GM12801 (cell line): ENCODE data around the gene AOPEP.

ENCODE experiments used
- CTCF ChIP-seq: IDR thresholded peaks from one replicate; pipeline ENCODE4 v1.5.1; 2011; ENCODE audit warnings: control low read depth; ENCODE audit not compliant: insufficient read length; ENCODE audit errors: extremely low read depth

Gene AOPEP

GRCh38 chr9:94919376-94920098, 193.0 kb downstream of the AOPEP start:
- TF ChIP-seq CTCF, result no peak

DNA sequence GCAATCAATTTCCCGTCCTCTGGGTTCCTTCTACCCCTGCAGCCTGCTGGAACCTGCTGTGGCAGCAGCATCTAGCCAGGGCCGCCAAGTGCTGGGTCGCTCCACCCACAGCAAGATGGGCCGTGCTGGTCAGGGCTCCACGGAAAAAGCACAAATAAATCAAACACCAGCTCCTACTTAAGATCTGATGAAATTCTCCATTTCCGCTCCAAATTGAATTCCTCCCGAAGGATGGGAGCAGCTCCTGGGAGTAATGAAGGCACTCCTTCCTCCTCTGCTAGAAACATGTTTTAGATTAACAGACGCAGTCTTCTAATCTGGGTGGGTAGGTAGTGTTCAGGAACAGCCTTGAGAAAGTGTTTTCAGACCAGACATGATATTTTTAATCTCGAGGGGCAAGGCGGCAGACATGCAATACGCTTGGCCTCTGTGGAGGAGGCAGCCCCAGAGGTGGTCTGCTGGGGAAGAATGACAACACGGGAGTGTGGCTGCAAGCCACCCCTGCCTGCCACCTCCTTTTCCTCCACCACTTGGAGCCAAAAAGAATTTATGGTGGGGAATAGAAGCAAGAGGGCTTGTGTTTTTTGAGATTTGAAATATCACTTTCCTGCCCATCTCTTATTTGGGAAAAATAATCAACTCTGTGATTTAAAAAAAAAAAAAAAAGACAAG, 194.1 kb downstream of the AOPEP start:
- TF ChIP-seq CTCF, result no peak

GRCh38 chr9:94921092-94921471, 194.6 kb downstream of the AOPEP start:
- no peak for TF ChIP-seq CTCF

DNA sequence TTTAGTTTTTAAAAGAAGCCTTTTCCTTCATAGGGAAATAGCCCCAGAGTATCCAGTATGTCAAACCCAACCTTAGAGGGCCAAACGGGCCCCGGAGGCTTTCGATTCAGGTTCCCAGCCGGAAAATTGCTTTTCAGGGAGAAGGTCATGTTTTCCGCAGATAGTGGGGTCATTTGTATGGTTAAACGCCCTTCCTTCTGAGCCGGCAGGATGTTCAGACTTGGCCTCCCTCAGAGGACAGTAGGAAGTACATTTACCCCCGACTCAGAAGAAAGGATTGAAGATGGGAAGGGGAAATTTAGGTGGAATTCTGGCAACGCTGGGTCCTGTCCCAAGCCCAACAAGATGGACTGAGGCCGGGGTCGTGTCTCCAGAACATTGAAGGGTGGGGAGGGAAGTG, 195.2 kb downstream of the AOPEP start:
- no peak for TF ChIP-seq CTCF

- no peak for TF ChIP-seq CTCF
Observed at GRCh38 chr9:94922098-94922607, 195.7 kb downstream of the AOPEP start.

DNA sequence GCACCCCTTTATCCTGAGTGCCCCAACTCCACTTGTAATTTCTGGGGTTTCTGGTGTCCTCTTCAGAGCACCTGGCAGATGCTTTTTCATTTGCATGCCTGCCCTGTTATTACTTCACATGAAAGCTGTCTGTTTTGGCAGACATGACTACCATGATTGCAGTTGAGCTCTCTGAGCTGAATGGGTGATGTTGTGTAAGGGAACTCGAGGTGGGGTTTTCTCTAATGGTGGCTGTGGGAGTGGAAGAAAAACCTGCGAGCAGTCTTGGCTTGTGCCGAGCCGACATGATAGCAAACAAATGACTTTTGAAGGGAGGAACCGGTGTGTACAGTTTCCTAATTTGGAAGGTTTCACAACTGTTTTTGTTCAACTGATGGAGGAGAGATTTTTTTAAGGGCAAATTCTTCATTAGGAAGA, 196.2 kb downstream of the AOPEP start:
- TF ChIP-seq CTCF, result no peak

DNA sequence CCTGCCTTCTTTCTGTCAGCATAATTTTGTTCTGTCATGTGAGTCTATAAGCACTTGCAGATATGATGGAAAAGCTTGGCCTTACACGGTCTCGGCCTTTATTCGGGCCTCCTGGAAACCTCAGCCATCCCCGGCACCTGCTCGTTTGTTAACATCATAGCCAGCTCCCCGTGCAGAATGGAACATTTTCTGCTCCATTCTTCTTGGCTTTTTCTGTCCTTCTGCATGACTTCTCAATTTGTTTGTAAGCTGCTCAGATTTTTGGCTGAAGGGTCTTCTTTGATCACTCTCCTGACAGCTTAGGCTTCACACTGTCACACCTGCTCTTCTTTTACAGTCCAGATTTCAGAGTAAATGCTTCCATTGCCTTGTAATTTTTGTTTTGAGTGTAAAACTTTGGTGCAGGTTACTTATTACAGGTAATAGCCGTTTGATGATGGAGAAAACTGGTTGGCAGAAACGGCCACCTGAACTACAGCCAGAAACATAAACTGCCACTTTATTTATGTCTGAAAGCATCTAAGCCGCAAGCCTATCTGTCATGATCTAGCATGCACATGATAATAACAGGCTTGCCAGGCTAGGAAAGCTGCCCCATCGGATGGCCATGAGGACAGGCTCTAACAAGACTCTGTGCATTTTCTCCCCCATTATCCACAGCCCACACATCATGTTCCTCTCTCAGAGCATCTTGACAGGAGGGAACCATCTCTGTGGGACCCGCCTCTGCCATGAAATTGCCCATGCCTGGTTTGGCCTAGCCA, 197.0 kb downstream of the AOPEP start:
- TF ChIP-seq CTCF, result no peak
